GM12875 (cell line): ENCODE data around the gene CTAGE1.

Experiments
- H3K4me3 ChIP-seq: one replicate; pipeline ENCODE4 v1.5.1; 2011; ENCODE audit warnings: low read depth, low read length, control low read depth
- TF ChIP-seq, protein P1 (sequence below): IDR thresholded peaks from 2 replicates; pipeline ENCODE4 v1.5.1; 2011; ENCODE audit warnings: low read depth, mild to moderate bottlenecking, control low read depth, inconsistent platforms, low read length, moderate library complexity, borderline replicate concordance; ENCODE audit not compliant: insufficient read depth

Gene CTAGE1

GRCh38 chr18:22434973-22435608, 17.4 kb upstream of the CTAGE1 start:
- TF ChIP-seq, protein P1, sequence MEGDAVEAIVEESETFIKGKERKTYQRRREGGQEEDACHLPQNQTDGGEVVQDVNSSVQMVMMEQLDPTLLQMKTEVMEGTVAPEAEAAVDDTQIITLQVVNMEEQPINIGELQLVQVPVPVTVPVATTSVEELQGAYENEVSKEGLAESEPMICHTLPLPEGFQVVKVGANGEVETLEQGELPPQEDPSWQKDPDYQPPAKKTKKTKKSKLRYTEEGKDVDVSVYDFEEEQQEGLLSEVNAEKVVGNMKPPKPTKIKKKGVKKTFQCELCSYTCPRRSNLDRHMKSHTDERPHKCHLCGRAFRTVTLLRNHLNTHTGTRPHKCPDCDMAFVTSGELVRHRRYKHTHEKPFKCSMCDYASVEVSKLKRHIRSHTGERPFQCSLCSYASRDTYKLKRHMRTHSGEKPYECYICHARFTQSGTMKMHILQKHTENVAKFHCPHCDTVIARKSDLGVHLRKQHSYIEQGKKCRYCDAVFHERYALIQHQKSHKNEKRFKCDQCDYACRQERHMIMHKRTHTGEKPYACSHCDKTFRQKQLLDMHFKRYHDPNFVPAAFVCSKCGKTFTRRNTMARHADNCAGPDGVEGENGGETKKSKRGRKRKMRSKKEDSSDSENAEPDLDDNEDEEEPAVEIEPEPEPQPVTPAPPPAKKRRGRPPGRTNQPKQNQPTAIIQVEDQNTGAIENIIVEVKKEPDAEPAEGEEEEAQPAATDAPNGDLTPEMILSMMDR = no peak
- H3K4me3 ChIP-seq = no peak overlapping the region

- no peak overlapping the region for H3K4me3 ChIP-seq
These were observed 16.2 kb upstream of the CTAGE1 start for GRCh38 chr18:22433956-22434355.

GRCh38 chr18:22432657-22433137, 15.0 kb upstream of the CTAGE1 start:
- H3K4me3 ChIP-seq = no peak overlapping the region
- TF ChIP-seq, protein P1 = no peak

More at GRCh38 chr18:22433956-22434355, 16.2 kb upstream of the CTAGE1 start:
- TF ChIP-seq, protein P1 = no peak

GRCh38 chr18:22429564-22429963, 11.8 kb upstream of the CTAGE1 start:
- H3K4me3 ChIP-seq = no peak overlapping the region
- TF ChIP-seq, protein P1 = no peak

GRCh38 chr18:22428672-22429071, 11.0 kb upstream of the CTAGE1 start:
- TF ChIP-seq, protein P1 = no peak

DNA sequence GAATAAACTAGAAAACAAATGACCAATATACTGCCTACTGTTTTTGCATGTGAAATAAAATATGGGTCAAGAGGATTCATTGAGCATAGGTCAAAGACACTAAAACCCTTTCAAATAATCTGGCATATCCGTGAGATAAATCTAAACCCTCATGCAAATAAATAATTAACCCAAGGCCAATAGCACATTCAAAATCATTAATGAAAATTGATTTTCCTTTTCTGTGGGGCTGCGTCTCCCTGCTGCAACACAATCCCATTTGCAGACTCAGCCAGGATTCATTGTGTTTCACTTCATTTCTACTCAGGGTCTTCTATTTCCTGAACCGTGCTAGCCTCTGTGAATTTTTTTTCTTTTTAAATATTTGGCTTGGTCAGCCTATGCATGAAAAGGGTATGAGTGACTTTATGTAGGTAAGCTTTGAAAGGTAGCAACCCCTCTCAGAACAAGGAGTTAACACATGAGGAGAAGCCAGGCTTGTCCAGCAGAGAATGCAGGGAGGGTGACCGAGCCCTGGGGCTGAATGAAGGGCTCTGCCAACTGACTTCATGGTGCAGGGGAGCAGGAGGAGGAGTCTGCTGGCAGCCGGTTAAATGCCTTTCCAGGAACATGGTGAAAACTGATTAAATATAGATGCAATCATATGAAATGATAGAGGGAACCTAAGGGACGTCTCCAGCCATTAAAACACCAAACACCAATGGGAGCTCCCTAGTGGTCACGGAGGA, 10.3 kb upstream of the CTAGE1 start:
- no peak overlapping the region for H3K4me3 ChIP-seq
- TF ChIP-seq, protein P1 = no peak

More at GRCh38 chr18:22428672-22429071, 11.0 kb upstream of the CTAGE1 start:
- H3K4me3 ChIP-seq = no peak overlapping the region
